Mononuclear cell (primary cell): ENCODE results near the gene CA5B. TPM values are rescaled to one million over a fixed set of nuclear protein-coding genes. Genes with fewer than 3 reads are reported as not detected.
"Not testable (repeated sequence)": the region's sequence is repeated elsewhere in the genome, so short reads cannot be mapped to it uniquely, and the experiment has no call there.

Experiments
- H3K27me3 ChIP-seq: 2 replicates; pipeline ENCODE4 v1.6.0; 2011; ENCODE audit warnings: low read length, control low read depth; ENCODE audit not compliant: insufficient read depth
- H3K4me1 ChIP-seq: 2 replicates; pipeline ENCODE4 v1.5.1; 2011; ENCODE audit warnings: mild to moderate bottlenecking, low read length, control low read depth; ENCODE audit not compliant: insufficient read depth
- H3K4me3 ChIP-seq: 2 replicates; pipeline ENCODE4 v1.5.1; 2011; ENCODE audit warnings: mild to moderate bottlenecking, low read length, moderate library complexity
- H3K9me3 ChIP-seq: 2 replicates; pipeline ENCODE4 v1.5.1; 2011; ENCODE audit warnings: low read depth, mild to moderate bottlenecking, control low read depth, low read length
- total RNA-seq: library from RNA; depleted of rRNA; stranded (reverse); fragments of >200 nt; gene quantifications from one replicate; pipeline ENCODE4 v1.2.3, GENCODE V29; 2012

CA5B gene
- 62.2 TPM for total RNA-seq

GRCh38 chrX:15737959-15738902 lies at the start of gene CA5B:
TSS of gene CA5B (plus strand) at chrX:15738270. CDS start at chrX:15750024, 11,754 bp downstream.
- H3K9me3 ChIP-seq: no peaks in the 10 kb centered on the region
- no peaks in the 10 kb centered on the region for H3K27me3 ChIP-seq
- H3K4me3 ChIP-seq: peak within 1 kb of the TSS; percentile 65
- peaks cover 13% of the 10 kb centered on the region for H3K4me1 ChIP-seq

- Histone ChIP-seq H3K27me3 (no peaks in the 10 kb centered on the region), H3K9me3 (no peaks in the 10 kb centered on the region), H3K4me3 (no peak overlapping the region), H3K4me1 (no peaks in the 10 kb centered on the region)
Observed at GRCh38 chrX:15694941-15695451, 43.1 kb upstream of the CA5B start.

GRCh38 chrX:15696516-15696915 lies 41.6 kb upstream of the CA5B start:
- Histone ChIP-seq H3K9me3 (no peaks in the 10 kb centered on the region), H3K27me3 (no peaks in the 10 kb centered on the region), H3K4me1 (no peaks in the 10 kb centered on the region), H3K4me3 (no peak overlapping the region)

- H3K4me1 ChIP-seq: no peaks in the 10 kb centered on the region
Observed at GRCh38 chrX:15702488-15703371, 35.3 kb upstream of the CA5B start.

GRCh38 chrX:15703809-15704208 lies 34.3 kb upstream of the CA5B start:
- H3K4me1 ChIP-seq, H3K9me3 ChIP-seq, H3K27me3 ChIP-seq, H3K4me3 ChIP-seq: not testable (repeated sequence)

More at GRCh38 chrX:15702488-15703371, 35.3 kb upstream of the CA5B start:
- H3K4me3 ChIP-seq: no peak overlapping the region
- no peaks in the 10 kb centered on the region for H3K27me3 ChIP-seq
- H3K9me3 ChIP-seq: no peaks in the 10 kb centered on the region

- not testable (repeated sequence) for H3K4me1 ChIP-seq, H3K4me3 ChIP-seq, H3K27me3 ChIP-seq, H3K9me3 ChIP-seq
Observed at GRCh38 chrX:15704273-15704672, 33.8 kb upstream of the CA5B start.

- Histone ChIP-seq H3K4me3 (no peak overlapping the region), H3K9me3 (no peaks in the 10 kb centered on the region), H3K27me3 (no peaks in the 10 kb centered on the region), H3K4me1 (no peaks in the 10 kb centered on the region)
Observed at GRCh38 chrX:15714529-15714928, 23.5 kb upstream of the CA5B start.

- no peak overlapping the region for H3K4me3 ChIP-seq
- H3K27me3 ChIP-seq: no peaks in the 10 kb centered on the region
- no peaks in the 10 kb centered on the region for H3K4me1 ChIP-seq
Observed at GRCh38 chrX:15718283-15718970, 19.6 kb upstream of the CA5B start.

GRCh38 chrX:15719324-15719968 lies 18.6 kb upstream of the CA5B start:
- Histone ChIP-seq H3K4me3 (no peak overlapping the region), H3K4me1 (no peaks in the 10 kb centered on the region), H3K9me3 (no peaks in the 10 kb centered on the region), H3K27me3 (no peaks in the 10 kb centered on the region)

More at GRCh38 chrX:15718283-15718970, 19.6 kb upstream of the CA5B start:
- H3K9me3 ChIP-seq: no peaks in the 10 kb centered on the region

GRCh38 chrX:15721911-15722310 lies 16.2 kb upstream of the CA5B start:
- Histone ChIP-seq H3K27me3 (no peaks in the 10 kb centered on the region), H3K4me3 (no peak overlapping the region), H3K4me1 (no peaks in the 10 kb centered on the region), H3K9me3 (no peaks in the 10 kb centered on the region)

- Histone ChIP-seq H3K9me3 (no peaks in the 10 kb centered on the region), H3K27me3 (no peaks in the 10 kb centered on the region), H3K4me3 (no peak overlapping the region), H3K4me1 (no peaks in the 10 kb centered on the region)
Observed at GRCh38 chrX:15723887-15724517, 14.1 kb upstream of the CA5B start.

GRCh38 chrX:15724911-15725310 lies 13.2 kb upstream of the CA5B start:
- H3K9me3 ChIP-seq: no peaks in the 10 kb centered on the region
- no peaks in the 10 kb centered on the region for H3K27me3 ChIP-seq
- H3K4me3 ChIP-seq: no peak overlapping the region
- no peaks in the 10 kb centered on the region for H3K4me1 ChIP-seq

- not testable (repeated sequence) for H3K27me3 ChIP-seq, H3K4me3 ChIP-seq, H3K9me3 ChIP-seq, H3K4me1 ChIP-seq
Observed at GRCh38 chrX:15731368-15731767, 6.7 kb upstream of the CA5B start.
